Progenitor cell of endocrine pancreas (in vitro differentiated cells): ENCODE data around the gene FOXK1. TPM values are rescaled to one million over a fixed set of nuclear protein-coding genes. Genes with fewer than 3 reads are reported as not detected.
A peak's percentile ranks its signal among the peaks of the same experiment; 100 is the strongest.
"Not testable (repeated sequence)": the region's sequence is repeated elsewhere in the genome, so short reads cannot be mapped to it uniquely, and the experiment has no call there.

Experiments
- DNase-seq: peaks from one replicate; pipeline ENCODE4 v3.0.0; 2021; ENCODE audit warnings: low spot score; ENCODE audit not compliant: unreplicated experiment
- H3K27ac Mint-ChIP-seq: 2 replicates; pipeline ENCODE4 v1.8.0; 2021; ENCODE audit warnings: mild to moderate bottlenecking, moderate library complexity, mixed read lengths
- H3K27me3 Mint-ChIP-seq: 2 replicates; pipeline ENCODE4 v1.8.0; 2021; ENCODE audit warnings: mixed read lengths
- H3K36me3 Mint-ChIP-seq: 2 replicates; pipeline ENCODE4 v1.8.0; 2022; ENCODE audit warnings: mixed read lengths; ENCODE audit not compliant: insufficient read depth
- H3K4me1 Mint-ChIP-seq: 2 replicates; pipeline ENCODE4 v1.8.0; 2021; ENCODE audit warnings: low read depth, mixed read lengths
- H3K4me3 Mint-ChIP-seq: 2 replicates; pipeline ENCODE4 v1.8.0; 2021; ENCODE audit warnings: low read depth, mild to moderate bottlenecking, moderate library complexity, mixed read lengths
- H3K9me3 Mint-ChIP-seq: 2 replicates; pipeline ENCODE4 v1.8.0; 2021; ENCODE audit warnings: low read depth, mixed read lengths
- total RNA-seq: library from RNA; stranded (reverse); gene quantifications from 2 replicates; pipeline ENCODE4 v1.2.1, GENCODE V29; 2021
- TF ChIP-seq, protein P1 (sequence below): fragments of 200-600 bp; sonication (generic); IDR thresholded peaks from one replicate; pipeline ENCODE4 v1.5.0; 2021; ENCODE audit warnings: antibody characterized with exemption, mild to moderate bottlenecking; ENCODE audit not compliant: unreplicated experiment

FOXK1 gene
- total RNA-seq, 1 donor from 2014 or later, result 47.6 TPM

DNA sequence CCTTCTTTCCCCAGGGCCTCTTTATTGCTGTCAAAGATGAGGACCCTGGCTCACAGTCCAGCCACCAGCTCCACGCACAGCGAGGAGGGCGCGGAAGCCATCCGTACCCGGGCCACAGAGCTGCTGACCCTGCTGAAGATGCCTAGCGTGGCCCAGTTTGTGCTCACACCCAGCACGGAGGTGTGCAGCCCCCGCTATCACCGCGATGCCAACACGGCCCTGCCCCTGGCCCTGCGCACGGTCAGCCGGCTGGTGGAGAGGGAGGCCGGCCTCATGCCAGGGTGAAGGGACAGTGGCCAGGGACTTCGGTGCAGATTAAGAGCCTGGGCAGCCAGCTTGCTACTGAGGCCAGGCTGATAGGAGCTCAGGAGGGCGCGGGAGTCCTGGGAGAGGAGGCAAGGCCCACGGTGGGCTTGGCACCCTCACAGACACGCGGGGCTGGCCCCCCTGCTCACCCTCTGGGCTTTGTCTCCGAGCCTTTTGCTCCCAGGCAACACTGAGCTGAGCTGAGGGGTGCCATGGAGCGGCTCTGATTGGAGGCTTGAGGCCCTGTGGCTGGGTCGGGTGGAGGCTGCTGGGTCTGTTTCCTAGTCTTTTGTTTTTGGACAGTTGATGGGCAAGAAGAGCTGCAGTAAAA is 109.1 kb downstream of the FOXK1 start:
- peaks cover 13% of the 10 kb centered on the region for H3K36me3 Mint-ChIP-seq
- no peaks in the 10 kb centered on the region for H3K27me3 Mint-ChIP-seq
- TF ChIP-seq, protein P1, sequence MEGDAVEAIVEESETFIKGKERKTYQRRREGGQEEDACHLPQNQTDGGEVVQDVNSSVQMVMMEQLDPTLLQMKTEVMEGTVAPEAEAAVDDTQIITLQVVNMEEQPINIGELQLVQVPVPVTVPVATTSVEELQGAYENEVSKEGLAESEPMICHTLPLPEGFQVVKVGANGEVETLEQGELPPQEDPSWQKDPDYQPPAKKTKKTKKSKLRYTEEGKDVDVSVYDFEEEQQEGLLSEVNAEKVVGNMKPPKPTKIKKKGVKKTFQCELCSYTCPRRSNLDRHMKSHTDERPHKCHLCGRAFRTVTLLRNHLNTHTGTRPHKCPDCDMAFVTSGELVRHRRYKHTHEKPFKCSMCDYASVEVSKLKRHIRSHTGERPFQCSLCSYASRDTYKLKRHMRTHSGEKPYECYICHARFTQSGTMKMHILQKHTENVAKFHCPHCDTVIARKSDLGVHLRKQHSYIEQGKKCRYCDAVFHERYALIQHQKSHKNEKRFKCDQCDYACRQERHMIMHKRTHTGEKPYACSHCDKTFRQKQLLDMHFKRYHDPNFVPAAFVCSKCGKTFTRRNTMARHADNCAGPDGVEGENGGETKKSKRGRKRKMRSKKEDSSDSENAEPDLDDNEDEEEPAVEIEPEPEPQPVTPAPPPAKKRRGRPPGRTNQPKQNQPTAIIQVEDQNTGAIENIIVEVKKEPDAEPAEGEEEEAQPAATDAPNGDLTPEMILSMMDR, result no peak
- H3K27ac Mint-ChIP-seq, result no peak overlapping the region
- no peaks in the 10 kb centered on the region for H3K4me1 Mint-ChIP-seq
- H3K4me3 Mint-ChIP-seq, result no peak overlapping the region
- H3K9me3 Mint-ChIP-seq, result no peaks in the 10 kb centered on the region
- no peak for DNase-seq

- Mint-ChIP-seq H3K27ac (no peak overlapping the region), H3K9me3 (no peaks in the 10 kb centered on the region), H3K4me3 (no peak overlapping the region), H3K36me3 (peaks cover 13% of the 10 kb centered on the region), H3K27me3 (no peaks in the 10 kb centered on the region), H3K4me1 (no peaks in the 10 kb centered on the region)
- DNase-seq, result peak; percentile 43
- TF ChIP-seq, protein P1, result peak; percentile 61
These were observed 109.8 kb downstream of the FOXK1 start for GRCh38 chr7:4791738-4792536.

DNA sequence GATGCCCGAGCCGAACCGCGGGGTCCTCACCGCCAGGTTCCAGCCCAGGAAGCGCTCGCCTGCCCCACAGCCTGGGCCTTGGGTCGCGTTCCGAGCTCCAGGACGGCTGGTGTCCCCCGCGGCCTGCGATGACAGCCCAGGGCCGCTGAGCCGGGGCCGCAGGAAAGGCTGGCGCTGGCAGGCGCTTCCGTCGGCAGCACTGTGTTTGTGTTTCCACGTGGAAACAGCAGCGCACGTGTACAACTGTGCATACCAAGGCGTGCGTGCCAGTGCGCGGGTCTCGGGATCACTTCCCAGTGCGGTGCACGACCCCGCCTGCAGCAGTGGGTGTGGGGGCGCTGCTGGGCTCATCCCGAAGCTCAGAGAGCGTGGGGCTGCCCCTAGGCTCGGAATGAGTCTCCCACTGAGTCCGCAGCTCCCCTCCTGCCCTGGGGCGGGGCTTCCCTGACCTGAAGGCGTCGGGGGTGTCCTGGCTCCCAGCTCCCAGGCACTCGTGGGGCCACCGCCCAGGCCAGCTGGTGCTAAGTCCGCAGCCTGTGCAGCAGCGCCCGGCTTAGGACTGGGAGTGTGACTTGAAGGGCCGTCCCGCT is 110.5 kb downstream of the FOXK1 start:
- Mint-ChIP-seq H3K4me1 (no peaks in the 10 kb centered on the region), H3K27me3 (no peaks in the 10 kb centered on the region), H3K27ac (no peak overlapping the region), H3K4me3 (no peak overlapping the region), H3K9me3 (no peaks in the 10 kb centered on the region), H3K36me3 (peaks cover 13% of the 10 kb centered on the region)
- DNase-seq, result no peak
- TF ChIP-seq, protein P1, result no peak

- H3K36me3 Mint-ChIP-seq, result peaks cover 13% of the 10 kb centered on the region
- H3K27ac Mint-ChIP-seq, H3K4me1 Mint-ChIP-seq, H3K4me3 Mint-ChIP-seq, H3K27me3 Mint-ChIP-seq, H3K9me3 Mint-ChIP-seq, DNase-seq: not testable (repeated sequence)
These were observed 111.4 kb downstream of the FOXK1 start for GRCh38 chr7:4793385-4793993.

GRCh38 chr7:4794171-4794570 is 112.1 kb downstream of the FOXK1 start:
- not testable (repeated sequence) for H3K4me1 Mint-ChIP-seq, H3K4me3 Mint-ChIP-seq, H3K9me3 Mint-ChIP-seq, H3K27me3 Mint-ChIP-seq, DNase-seq, H3K27ac Mint-ChIP-seq
- H3K36me3 Mint-ChIP-seq, result peaks cover 13% of the 10 kb centered on the region

DNA sequence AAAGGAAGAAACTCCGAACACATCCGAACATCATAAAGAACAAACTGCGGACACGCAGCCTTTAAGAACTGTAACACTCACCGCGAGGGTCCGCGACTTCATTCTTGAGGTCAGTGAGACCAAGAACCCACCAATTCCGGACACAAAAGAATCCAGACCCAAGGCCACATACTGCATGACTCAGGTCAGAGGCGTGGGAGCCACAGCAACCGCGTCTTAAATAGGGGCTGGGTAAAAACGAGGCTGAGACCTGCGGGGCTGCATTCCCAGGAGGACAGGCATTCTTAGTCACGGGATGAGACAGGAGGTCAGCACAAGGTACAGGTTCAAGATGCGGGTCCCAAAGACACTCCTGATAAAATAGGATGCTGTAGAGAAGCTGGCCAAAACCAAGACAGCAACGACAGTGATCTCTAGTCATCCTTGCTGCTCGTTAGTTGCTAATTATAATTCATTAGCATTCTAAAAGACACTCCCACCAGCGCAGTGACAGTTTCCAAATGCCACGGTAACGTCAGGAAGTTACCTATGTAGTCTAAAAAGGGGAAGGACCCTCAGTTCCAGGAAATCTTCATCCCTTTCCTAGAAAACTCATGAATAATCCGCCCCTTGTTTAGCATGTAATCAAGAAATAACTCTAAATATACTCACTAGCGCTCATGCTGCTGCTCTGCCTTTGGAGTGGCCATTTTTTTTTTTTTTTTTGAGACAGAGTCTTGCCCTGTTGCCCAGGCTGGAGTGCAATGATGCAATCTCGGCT is 112.7 kb downstream of the FOXK1 start:
- no peaks in the 10 kb centered on the region for H3K27me3 Mint-ChIP-seq
- no peaks in the 10 kb centered on the region for H3K4me1 Mint-ChIP-seq
- H3K27ac Mint-ChIP-seq, result no peak overlapping the region
- no peaks in the 10 kb centered on the region for H3K9me3 Mint-ChIP-seq
- DNase-seq, result no peak
- H3K36me3 Mint-ChIP-seq, result peaks cover 13% of the 10 kb centered on the region
- H3K4me3 Mint-ChIP-seq, result no peak overlapping the region
- TF ChIP-seq, protein P1, result no peak
